Retina (tissue), 1 donor: ENCODE data around the gene WIF1.

Source experiments
- DNase-seq: peaks from one replicate; pipeline ENCODE4 v3.0.0-alpha.2; 2016

Gene WIF1

DNA sequence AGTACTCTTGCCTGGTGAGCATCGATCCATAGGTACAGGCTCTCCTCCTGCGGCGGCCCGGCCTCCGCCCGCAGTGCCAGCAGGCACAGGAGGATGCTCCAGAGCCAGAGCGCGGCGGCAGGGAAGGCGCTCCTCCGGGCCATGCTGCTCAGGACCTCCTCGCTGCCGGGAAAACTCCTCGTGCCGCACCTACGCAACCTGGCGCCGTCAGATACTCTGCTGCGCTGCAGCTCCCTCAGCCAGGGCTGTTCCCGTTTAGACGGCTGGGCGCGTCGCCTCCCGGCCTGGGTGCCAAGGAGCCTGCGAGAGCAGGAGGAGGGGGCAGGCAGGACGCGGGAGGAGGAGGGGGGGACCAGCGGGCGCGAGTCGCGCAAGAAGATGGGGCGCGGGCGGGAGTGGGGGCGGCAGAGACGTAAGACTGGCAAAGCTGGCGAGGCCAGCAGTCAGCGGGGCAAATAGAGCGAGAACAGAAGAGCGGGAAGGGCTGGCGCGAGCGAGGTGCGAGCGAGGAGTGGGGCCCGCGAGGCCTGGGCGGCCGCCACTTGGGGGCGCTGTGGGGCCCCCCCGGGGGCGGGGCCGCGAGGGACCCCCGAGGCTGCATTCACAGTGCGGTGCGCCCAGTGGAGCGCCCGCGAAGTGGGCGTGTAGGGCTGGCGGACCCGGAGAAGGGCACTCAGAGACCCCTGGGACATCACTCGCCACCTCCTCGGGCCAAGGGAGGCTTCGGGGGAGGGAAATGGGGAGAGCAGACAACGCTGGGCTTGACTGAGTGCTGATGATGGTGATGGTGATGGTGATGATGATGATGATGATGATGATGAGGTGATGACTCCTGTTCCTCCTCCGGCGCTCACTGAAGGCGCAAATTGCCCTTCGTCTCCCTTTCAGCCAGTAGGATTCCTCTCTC, at the start of gene WIF1:
Gene WIF1, minus strand, starts transcription at position 257 of the 907 bp plus-strand sequence. Its CDS starts 114 bp downstream, at position 143.
- DNase-seq = peak; percentile 66

DNA sequence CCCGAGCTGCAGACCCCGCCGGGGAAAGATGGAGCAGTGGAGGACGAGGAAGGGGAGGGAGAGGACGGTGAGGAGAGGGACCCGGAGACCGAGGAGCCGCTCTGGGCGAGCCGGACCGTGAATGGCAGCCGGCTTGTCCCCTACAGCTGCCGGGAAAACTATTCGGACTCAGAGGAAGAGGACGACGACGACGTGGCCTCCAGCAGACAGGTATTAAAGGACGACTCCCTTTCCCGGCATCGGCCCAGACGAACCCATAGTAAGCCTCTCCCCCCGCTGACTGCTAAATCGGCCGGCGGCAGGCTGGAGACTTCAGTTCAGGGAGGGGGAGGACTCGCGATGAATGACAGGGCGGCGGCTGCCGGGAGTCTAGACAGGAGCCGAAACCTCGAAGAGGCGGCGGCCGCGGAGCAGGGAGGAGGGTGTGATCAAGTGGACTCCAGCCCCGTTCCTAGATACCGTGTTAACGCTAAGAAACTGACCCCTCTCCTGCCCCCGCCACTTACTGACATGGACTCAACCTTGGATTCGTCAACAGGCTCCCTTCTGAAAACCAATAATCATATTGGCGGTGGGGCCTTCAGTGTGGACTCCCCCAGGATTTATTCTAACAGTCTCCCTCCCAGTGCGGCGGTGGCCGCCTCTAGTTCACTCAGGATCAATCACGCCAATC, 49.2 kb upstream of the WIF1 start:
- DNase-seq = no peak

- DNase-seq = peak; percentile 97
These were observed 48.5 kb upstream of the WIF1 start, which contains the start of gene LEMD3 for GRCh38 chr12:65169320-65170208. LEMD3 (plus strand) TSS chr12:65169583; CDS start chr12:65169597, 14 bp downstream.

GRCh38 chr12:65168681-65169319, 47.7 kb upstream of the WIF1 start:
- DNase-seq = no peak

- no peak for DNase-seq
These were observed 43.7 kb upstream of the WIF1 start for GRCh38 chr12:65164774-65165173.

DNA sequence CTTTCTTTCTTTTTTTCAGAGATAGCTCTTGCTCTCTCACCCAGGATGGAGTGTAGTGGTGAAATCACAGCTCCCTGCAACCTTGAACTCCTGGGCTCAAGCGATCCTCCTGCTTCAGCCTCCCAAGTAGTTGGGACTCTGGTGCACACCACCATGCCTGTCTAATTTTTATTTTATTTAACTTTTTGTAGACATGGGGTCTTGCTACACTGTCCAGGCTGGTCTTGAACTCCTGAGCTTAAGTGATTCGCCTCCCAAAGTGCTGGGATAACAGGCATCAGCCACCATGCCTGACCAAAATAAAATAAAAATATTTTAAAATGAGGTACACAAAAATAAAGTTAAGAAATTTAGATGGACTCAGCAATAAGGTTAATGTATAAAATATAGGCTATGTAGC, 43.1 kb upstream of the WIF1 start:
- no peak for DNase-seq

GRCh38 chr12:65162609-65163008, 41.5 kb upstream of the WIF1 start:
- DNase-seq = no peak

GRCh38 chr12:65157091-65157490, 36.0 kb upstream of the WIF1 start:
- no peak for DNase-seq

GRCh38 chr12:65156366-65156841, 35.3 kb upstream of the WIF1 start:
- no peak for DNase-seq

DNA sequence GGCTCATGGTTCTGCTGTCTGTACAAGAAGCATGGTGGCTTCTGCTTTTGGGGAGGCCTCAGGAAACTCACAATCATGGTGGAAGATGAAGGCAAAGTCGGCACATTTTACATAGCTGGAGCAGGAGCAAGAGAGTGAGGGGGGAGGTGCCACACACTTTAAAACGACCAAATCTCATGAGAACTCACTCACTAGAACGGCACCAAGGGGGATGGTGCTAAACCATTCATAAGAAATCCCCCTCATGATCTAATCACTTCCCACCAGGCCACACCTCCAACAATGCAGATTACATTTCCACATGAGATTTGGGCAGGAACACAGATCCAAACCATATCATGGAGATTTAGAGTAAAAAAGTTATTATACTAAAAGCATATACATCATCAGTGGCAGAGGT, 34.7 kb upstream of the WIF1 start:
- DNase-seq = no peak

DNA sequence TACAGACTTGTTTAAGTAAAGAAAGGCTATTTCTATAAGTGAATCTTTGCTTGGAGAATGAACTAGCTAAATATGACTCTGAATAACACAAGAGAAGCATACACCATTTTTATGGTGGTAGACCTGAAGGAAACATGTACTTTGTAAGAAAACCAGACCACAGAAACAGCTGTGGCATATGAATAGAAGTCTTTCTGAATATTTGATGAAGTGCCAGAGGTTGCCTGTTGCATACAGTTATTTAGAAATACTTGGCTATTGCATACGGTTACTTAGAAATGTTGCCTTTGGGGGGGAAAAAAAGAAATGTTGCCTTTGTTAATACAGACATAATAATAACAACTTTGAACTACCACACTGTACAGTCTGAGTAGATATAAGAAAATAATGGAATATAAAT, 31.5 kb upstream of the WIF1 start:
- no peak for DNase-seq

GRCh38 chr12:65152012-65152411, 30.9 kb upstream of the WIF1 start:
- DNase-seq = no peak

GRCh38 chr12:65147312-65147905, 26.3 kb upstream of the WIF1 start:
- no peak for DNase-seq

- no peak for DNase-seq
These were observed 19.6 kb upstream of the WIF1 start for GRCh38 chr12:65140738-65141137.

DNA sequence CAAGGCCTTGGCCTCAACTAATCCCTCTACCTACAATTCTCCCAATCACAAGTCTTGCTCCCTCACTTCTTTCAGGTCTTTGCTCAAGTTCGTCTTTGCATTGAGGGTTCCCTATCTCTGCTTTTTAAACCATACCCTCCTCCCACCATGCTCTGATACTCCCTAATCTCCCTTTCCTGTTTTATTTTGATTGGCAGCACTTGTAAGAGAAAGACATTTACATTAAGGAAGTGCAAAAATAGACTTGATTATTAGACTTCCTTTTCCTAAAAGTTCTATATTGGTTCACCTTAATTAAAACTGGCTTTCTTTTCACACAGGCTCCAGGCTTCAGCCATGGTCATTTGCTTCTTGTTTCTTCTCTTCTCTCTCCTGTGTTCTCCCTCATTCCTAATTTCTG, 18.3 kb upstream of the WIF1 start:
- no peak for DNase-seq

GRCh38 chr12:65133879-65134278, 12.8 kb upstream of the WIF1 start:
- no peak for DNase-seq

DNA sequence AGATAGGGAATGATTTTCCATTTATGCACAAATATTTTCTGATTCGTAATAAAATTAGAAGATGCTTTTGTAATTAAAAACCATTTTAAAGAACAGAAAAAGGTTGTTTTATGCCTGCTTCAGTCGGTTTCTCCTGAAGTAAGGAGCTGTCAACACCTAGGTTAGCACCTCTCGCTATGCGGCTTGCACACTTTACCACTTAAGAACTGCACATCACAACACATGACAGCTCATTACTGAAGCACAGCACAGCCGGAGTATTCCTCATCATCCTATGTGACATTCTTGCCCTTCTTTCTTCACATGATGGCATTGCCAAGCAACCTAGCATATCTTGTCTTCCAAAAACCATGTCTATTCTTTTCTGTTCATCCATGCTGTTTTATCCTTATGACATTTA, 5.4 kb upstream of the WIF1 start:
- DNase-seq = no peak

DNA sequence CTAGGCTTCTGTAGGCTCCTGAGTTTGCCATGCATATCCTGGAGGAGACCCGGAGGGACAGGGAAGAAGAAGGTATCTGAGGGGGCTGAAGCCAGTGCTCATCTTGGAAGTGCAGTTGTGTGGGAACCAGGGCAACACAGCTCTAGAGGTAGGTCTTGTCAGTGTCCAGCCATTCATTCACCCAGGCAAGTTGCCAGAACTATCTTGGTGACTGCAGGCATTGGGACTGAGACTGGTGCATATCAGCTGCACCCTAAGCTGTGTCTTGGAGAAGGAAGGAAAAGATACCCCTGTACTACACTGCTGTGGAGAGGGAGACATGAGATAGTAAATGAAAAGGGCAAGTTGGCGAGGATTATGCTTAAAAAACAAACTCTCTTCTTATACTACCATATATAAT, 4.9 kb upstream of the WIF1 start:
- DNase-seq = no peak

DNA sequence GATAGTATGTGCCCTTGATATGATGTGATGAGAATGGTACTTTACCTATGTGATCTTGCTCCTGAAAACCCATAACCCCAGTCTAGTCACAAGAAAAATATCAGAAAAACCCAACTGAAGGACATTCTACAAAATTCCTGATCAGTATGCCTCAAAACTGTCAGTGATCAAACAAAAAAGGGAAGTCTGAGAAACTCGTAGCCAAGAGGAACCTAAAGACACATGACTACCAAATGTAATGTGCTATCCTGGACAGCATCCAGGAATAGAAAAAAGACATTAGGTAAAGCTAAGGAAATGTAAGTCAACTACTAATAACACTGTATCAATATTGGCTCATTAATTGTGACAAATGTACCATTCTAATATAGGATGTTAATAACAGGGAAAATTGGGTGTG, 4.1 kb upstream of the WIF1 start:
- no peak for DNase-seq

DNA sequence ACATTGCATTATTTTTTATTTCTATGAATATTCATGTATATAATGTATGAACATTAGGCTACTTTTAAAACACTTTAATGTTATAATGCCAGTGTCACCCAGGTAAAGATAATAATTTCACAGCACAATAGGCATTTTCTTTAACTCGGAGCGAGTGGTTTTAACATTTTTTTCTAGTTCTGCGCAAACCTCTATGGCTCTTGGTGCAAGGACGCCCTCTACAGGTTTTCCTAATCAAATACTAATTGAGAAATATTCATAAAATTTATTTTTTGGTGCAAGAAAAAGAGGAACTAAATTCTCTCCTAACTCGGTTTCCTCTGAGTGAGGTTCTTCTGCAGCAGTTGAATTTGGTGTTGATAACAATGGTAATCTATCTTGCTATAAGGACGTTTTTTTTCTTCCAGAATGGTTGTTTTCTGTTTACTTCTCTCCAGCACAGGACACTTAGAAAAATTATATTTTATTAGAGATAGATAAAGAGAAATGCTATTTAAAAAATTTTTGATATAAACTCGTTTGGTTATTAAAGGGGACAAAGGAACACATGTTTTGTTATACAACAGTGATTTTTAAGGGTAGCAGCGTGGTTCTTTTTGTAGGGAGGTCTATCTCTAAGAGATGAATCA, 2.4 kb upstream of the WIF1 start:
- DNase-seq = peak; percentile 26

GRCh38 chr12:65122703-65123102, 1.6 kb upstream of the WIF1 start:
- DNase-seq = peak; percentile 12
